PC-9 (cell line): ENCODE results near the gene PPP1R3E.
"Not testable (repeated sequence)": the region's sequence is repeated elsewhere in the genome, so short reads cannot be mapped to it uniquely, and the experiment has no call there.

Experiments used
- EZH2 ChIP-seq: fragments of 200-600 bp; sonication (generic); IDR thresholded peaks from 2 replicates; pipeline ENCODE4 v1.8.0; 2017; ENCODE audit warnings: antibody characterized with exemption, low read depth
- TF ChIP-seq, protein P1 (sequence below): fragments of 200-600 bp; sonication (generic); conservative IDR thresholded peaks from 2 replicates; pipeline ENCODE4 v1.6.1; 2017; ENCODE audit warnings: mixed run types, antibody characterized with exemption, mild to moderate bottlenecking, moderate library complexity

GRCh38 chr14:23260849-23261248, 41.8 kb downstream of the PPP1R3E start:
- TF ChIP-seq, protein P1, sequence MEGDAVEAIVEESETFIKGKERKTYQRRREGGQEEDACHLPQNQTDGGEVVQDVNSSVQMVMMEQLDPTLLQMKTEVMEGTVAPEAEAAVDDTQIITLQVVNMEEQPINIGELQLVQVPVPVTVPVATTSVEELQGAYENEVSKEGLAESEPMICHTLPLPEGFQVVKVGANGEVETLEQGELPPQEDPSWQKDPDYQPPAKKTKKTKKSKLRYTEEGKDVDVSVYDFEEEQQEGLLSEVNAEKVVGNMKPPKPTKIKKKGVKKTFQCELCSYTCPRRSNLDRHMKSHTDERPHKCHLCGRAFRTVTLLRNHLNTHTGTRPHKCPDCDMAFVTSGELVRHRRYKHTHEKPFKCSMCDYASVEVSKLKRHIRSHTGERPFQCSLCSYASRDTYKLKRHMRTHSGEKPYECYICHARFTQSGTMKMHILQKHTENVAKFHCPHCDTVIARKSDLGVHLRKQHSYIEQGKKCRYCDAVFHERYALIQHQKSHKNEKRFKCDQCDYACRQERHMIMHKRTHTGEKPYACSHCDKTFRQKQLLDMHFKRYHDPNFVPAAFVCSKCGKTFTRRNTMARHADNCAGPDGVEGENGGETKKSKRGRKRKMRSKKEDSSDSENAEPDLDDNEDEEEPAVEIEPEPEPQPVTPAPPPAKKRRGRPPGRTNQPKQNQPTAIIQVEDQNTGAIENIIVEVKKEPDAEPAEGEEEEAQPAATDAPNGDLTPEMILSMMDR: not testable (repeated sequence)
- TF ChIP-seq EZH2: not testable (repeated sequence)
